ENCODE measurements around the gene S100B.

Gene S100B

DNA sequence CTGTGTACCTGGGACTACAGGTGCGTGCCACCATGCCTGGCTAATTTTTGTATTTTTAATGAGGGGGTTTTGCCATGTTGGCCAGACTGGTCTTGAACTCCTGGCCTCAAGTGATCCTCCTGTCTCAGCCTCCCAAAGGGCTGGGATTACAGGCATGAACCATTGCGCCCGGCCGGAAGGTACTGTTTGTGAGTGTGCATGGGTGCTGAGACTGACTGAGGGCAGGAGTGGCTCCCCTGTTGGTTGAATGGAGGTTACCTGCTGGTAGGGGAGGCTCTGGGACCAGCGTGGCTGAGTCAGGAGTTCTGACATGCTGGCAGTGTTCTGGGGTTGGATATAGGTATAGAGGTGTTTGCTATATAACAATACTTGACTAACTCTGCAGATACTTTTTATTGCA is 41.0 kb upstream of the S100B start:
- H3K4me3 ChIP-seq (replicated peaks; ENCODE audit: low read depth, low read length), result no peak overlapping the region
- no peak for DNase-seq (ENCODE audit: low read depth)
- TF ChIP-seq, protein P1, sequence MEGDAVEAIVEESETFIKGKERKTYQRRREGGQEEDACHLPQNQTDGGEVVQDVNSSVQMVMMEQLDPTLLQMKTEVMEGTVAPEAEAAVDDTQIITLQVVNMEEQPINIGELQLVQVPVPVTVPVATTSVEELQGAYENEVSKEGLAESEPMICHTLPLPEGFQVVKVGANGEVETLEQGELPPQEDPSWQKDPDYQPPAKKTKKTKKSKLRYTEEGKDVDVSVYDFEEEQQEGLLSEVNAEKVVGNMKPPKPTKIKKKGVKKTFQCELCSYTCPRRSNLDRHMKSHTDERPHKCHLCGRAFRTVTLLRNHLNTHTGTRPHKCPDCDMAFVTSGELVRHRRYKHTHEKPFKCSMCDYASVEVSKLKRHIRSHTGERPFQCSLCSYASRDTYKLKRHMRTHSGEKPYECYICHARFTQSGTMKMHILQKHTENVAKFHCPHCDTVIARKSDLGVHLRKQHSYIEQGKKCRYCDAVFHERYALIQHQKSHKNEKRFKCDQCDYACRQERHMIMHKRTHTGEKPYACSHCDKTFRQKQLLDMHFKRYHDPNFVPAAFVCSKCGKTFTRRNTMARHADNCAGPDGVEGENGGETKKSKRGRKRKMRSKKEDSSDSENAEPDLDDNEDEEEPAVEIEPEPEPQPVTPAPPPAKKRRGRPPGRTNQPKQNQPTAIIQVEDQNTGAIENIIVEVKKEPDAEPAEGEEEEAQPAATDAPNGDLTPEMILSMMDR (IDR thresholded peaks at IDR 0.05; ENCODE audit: low read length, missing control alignments), result no peak

DNA sequence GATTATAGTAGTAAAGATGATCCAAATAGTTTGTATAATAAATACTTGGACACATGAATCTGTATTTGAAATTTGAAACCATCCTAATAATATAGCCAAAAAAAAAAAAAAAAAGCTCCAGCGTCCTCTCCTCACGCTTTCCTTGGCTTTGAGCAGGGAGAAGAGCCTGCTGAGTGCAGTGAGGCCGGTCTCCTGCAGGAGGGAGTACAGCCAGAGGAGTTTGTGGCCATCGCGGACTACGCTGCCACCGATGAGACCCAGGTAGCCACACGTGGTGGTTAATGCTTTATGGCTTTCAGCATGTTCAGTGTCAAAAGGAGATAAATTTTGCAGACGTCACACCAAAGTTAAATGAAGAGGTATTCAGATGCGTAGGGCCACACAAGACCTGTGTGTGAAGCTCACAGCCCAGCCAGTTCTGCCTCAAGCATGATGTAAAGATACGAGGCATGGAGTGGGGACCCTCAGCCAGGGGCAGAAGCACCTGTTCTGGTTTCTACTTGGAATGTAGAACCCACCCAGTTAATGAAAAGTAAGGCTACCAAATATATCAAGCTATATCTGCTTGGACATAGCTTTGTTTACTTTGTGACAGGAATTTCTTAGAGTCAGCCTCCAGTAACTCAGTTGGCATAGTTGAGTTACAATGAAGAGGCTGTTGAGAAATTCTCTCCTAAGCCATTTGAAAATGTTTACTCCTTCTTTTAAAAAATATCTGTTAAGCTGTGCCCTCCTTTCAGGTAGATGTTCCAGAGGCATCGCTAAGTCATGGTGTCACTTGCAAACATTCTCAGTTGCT is 38.7 kb upstream of the S100B start:
- no peak overlapping the region for H3K4me3 ChIP-seq (replicated peaks; ENCODE audit: low read depth, low read length)
- DNase-seq (ENCODE audit: low read depth), result no peak
- TF ChIP-seq, protein P1 (IDR thresholded peaks at IDR 0.05; ENCODE audit: low read length, missing control alignments), result no peak

DNA sequence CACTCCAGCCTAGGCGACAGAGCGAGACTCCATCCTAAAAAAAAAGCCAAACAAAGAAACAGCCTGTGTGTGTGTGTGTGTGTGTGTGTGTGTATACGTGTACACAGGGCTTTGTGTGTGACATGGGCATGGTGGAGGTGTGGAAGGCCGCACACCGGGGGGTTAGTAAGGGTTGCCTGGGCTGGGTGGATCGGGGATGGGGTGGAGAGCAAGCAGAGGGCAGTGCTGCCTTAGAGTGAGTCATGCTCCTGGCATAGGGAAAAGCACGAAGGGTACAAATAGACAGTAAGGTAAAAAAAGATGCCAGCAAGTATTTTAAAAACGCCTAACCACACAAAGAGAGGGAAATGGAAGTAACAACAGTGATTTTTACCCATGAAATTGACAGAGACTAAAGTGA is 36.8 kb upstream of the S100B start:
- TF ChIP-seq, protein P1 (IDR thresholded peaks at IDR 0.05; ENCODE audit: low read length, missing control alignments), result no peak

DNA sequence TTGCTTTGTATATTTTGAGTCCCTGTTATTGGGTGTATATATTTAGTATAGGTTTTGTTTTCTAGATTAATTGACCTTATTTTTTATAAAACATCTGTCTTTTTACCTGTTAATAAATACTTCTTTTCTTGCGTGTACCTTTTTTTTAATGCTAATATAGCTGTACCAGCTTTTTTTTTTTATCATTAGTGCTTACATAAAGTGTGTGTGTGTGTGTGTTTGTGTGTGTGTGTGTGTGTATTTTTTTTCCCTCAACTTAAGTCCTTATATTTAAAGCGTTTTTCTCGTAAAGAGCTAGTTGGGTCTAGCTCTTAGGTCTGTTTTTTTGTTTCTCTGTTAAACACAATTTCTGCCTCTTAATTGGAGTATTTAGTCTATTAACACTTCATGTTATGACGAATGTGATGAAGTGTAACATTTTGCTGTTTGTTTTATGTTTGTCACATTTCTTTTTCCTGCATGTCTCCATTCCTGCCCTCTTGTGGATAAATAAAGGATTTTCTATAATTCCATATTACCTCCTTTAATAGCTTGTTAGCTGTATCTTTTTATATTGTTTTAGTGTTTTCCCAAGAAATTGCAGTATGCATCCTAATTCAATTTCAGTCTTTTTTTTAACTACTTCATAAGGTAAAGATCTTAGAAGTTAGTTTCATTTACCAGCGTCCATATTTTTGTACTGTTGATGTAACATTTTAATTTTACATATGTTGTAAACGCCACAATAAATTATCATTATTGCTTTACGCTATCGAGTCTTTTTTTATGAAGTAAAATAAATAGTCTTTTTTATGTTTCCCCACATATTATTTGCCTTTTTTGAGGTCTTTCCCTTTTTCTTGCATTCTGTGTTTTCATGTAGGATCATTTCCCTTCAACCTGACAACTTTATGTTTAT is 34.9 kb upstream of the S100B start:
- no peak overlapping the region for H3K4me3 ChIP-seq (replicated peaks; ENCODE audit: low read depth, low read length)
- peak; percentile 50 for DNase-seq (ENCODE audit: low read depth)
- TF ChIP-seq, protein P1 (IDR thresholded peaks at IDR 0.05; ENCODE audit: low read length, missing control alignments), result peak; percentile 52

More for the DNA sequence above, 36.8 kb upstream of the S100B start:
- no peak for DNase-seq (ENCODE audit: low read depth)
- no peak overlapping the region for H3K4me3 ChIP-seq (replicated peaks; ENCODE audit: low read depth, low read length)

DNA sequence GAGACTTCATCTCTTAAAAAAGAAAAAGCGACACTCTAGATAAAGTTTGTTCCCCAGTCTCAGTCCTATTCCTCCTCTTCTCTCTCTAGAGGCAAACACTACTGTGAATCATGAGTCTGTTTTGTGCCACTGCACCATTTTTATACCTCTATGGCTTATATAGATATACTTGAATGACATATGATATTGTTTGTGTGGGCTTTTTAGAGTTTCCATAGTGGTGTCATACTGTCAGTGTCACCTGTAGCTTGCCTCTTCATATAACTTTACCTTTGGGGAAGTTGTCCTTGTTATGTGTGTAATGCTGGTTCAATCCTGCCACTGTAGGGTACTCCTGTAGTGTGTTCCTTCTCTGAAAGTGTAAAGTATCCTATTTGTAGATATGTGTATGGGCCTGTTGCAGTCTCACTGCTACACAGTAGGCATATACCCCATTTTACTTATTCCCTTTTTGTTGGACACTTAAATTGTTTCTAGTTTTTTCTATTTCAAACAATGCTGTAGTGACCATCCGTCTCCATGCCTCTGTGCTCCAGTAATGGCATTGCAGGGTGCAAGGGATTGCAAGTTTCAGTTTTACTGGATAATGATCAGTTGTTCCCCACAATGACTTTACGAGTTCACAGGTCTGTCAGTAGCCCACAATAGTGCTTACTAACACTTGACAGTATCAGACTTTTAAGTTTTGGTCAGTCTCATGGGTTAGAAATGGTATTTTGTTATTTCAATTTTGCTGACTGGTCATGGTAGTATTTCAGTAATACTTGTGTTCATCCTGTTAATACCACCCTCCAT is 33.3 kb upstream of the S100B start:
- DNase-seq (ENCODE audit: low read depth), result no peak
- H3K4me3 ChIP-seq (replicated peaks; ENCODE audit: low read depth, low read length), result peak overlapping the region; percentile 18
- TF ChIP-seq, protein P1 (IDR thresholded peaks at IDR 0.05; ENCODE audit: low read length, missing control alignments), result no peak

DNA sequence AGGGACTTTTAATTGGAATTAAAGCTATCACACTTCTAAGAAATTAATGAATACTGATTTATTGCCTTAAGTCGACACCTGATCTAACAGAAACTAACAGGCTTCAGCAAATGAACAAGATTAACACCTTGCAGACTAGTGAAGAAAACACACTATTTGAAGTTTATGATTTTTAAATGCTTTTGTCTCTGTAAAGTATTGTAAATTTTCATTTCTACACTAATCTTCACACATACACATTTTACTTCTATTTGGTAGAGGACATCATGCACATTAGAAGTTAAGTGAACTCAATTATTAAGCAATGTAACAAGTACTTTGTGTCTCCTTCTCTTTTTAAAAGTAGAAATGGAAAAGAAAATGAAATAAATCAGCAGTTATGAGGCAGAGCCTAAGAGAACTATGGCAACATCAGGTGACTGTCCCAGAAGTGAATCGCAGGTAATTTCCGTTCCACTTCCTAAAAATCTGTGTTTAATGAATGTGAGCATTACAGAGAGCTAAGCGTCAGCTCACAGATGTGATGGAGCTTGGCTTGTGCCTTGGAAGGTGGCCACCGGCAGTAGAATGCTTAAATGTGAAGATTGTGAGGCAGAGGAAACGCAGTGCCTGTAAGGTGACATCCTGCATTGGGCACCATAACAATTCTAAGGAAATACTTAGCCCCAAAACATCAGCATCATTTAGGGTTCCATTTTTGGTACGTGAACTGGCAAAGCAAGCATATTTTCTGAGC is 31.8 kb upstream of the S100B start:
- DNase-seq (ENCODE audit: low read depth), result no peak
- TF ChIP-seq, protein P1 (IDR thresholded peaks at IDR 0.05; ENCODE audit: low read length, missing control alignments), result no peak
- H3K4me3 ChIP-seq (replicated peaks; ENCODE audit: low read depth, low read length), result peak overlapping the region; percentile 99

Data from fibroblast of pulmonary artery (primary cell).